Measurements from ENCODE around the gene NCAPD2. TPM values are rescaled to one million over a fixed set of nuclear protein-coding genes. Genes with fewer than 3 reads are reported as not detected.
A peak's percentile ranks its signal among the peaks of the same experiment; 100 is the strongest.

Gene NCAPD2
- total RNA-seq, 2 donors from 2014 or later = 90.3 to 150 TPM

- Histone ChIP-seq H3K27me3 (ENCODE audit: control insufficient read depth, insufficient read depth, low read length, poor library complexity, severe bottlenecking) (no peaks in the 10 kb centered on the region), H3K36me3 (ENCODE audit: control insufficient read depth, insufficient read depth, low read length) (peaks cover 71% of the 10 kb centered on the region), H3K9ac (ENCODE audit: extremely low read depth, low read length, poor library complexity, severe bottlenecking) (no peak overlapping the region), H3K9me3 (ENCODE audit: control insufficient read depth, low read length) (no peaks in the 10 kb centered on the region), H3K4me1 (ENCODE audit: control insufficient read depth, insufficient read depth, low read length) (peaks cover 5% of the 10 kb centered on the region), H3K27ac (ENCODE audit: low read depth, low read length) (no peak overlapping the region), H3K4me3 (ENCODE audit: low read length) (no peak overlapping the region)
- no peaks in the 10 kb centered on the region for H3K27me3 Mint-ChIP-seq (ENCODE audit: insufficient read depth)
- WGBS, 2 experiments (ENCODE audit: insufficient coverage in 1 of 2, insufficient read length in 1 of 2) = 92 to 97% methylated on average over 2 of the region's 2 CpGs
- TF ChIP-seq, protein P1, sequence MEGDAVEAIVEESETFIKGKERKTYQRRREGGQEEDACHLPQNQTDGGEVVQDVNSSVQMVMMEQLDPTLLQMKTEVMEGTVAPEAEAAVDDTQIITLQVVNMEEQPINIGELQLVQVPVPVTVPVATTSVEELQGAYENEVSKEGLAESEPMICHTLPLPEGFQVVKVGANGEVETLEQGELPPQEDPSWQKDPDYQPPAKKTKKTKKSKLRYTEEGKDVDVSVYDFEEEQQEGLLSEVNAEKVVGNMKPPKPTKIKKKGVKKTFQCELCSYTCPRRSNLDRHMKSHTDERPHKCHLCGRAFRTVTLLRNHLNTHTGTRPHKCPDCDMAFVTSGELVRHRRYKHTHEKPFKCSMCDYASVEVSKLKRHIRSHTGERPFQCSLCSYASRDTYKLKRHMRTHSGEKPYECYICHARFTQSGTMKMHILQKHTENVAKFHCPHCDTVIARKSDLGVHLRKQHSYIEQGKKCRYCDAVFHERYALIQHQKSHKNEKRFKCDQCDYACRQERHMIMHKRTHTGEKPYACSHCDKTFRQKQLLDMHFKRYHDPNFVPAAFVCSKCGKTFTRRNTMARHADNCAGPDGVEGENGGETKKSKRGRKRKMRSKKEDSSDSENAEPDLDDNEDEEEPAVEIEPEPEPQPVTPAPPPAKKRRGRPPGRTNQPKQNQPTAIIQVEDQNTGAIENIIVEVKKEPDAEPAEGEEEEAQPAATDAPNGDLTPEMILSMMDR (conservative IDR thresholded peaks at IDR 0.05) = no peak
- peaks cover 43% of the 10 kb centered on the region for H3K36me3 Mint-ChIP-seq (ENCODE audit: low read depth)
- H3K27ac Mint-ChIP-seq = no peak overlapping the region
- DNase-seq = no peak
- H3K9me3 Mint-ChIP-seq = no peaks in the 10 kb centered on the region
- H3K4me1 Mint-ChIP-seq = peaks cover 4% of the 10 kb centered on the region
- H3K4me3 Mint-ChIP-seq = no peak overlapping the region
Measured at GRCh38 chr12:6500466-6500865, 6.6 kb downstream of the NCAPD2 start.

- Mint-ChIP-seq H3K9me3 (no peaks in the 10 kb centered on the region), H3K27ac (peak overlapping the region; percentile 78), H3K4me1 (peaks cover 18% of the 10 kb centered on the region), H3K36me3 (ENCODE audit: low read depth) (peaks cover 49% of the 10 kb centered on the region), H3K4me3 (no peak overlapping the region), H3K27me3 (ENCODE audit: insufficient read depth) (no peaks in the 10 kb centered on the region)
- H3K4me1 ChIP-seq (ENCODE audit: control insufficient read depth, insufficient read depth, low read length) = no peaks in the 10 kb centered on the region
- no peak overlapping the region for H3K27ac ChIP-seq (ENCODE audit: low read depth, low read length)
- no peak overlapping the region for H3K9ac ChIP-seq (ENCODE audit: extremely low read depth, low read length, poor library complexity, severe bottlenecking)
- peak; percentile 77 for DNase-seq
- H3K4me3 ChIP-seq (ENCODE audit: low read length) = no peak overlapping the region
- H3K36me3 ChIP-seq (ENCODE audit: control insufficient read depth, insufficient read depth, low read length) = peaks cover 49% of the 10 kb centered on the region
- TF ChIP-seq, protein P1 (conservative IDR thresholded peaks at IDR 0.05) = no peak
- WGBS, 2 experiments (ENCODE audit: insufficient coverage in 1 of 2, insufficient read length in 1 of 2) = 88 to 91% methylated on average over 11 to 12 of the region's 12 CpGs
- H3K9me3 ChIP-seq (ENCODE audit: control insufficient read depth, low read length) = no peaks in the 10 kb centered on the region
- H3K27me3 ChIP-seq (ENCODE audit: control insufficient read depth, insufficient read depth, low read length, poor library complexity, severe bottlenecking) = no peaks in the 10 kb centered on the region
Measured at GRCh38 chr12:6507102-6507998, 13.4 kb downstream of the NCAPD2 start.

- Histone ChIP-seq H3K4me3 (ENCODE audit: low read length) (no peak overlapping the region), H3K27me3 (ENCODE audit: control insufficient read depth, insufficient read depth, low read length, poor library complexity, severe bottlenecking) (no peaks in the 10 kb centered on the region), H3K9me3 (ENCODE audit: control insufficient read depth, low read length) (no peaks in the 10 kb centered on the region), H3K27ac (ENCODE audit: low read depth, low read length) (no peak overlapping the region), H3K36me3 (ENCODE audit: control insufficient read depth, insufficient read depth, low read length) (peaks cover 54% of the 10 kb centered on the region), H3K9ac (ENCODE audit: extremely low read depth, low read length, poor library complexity, severe bottlenecking) (no peak overlapping the region), H3K4me1 (ENCODE audit: control insufficient read depth, insufficient read depth, low read length) (no peaks in the 10 kb centered on the region)
- WGBS, 2 experiments (ENCODE audit: insufficient coverage in 1 of 2, insufficient read length in 1 of 2) = 72 to 79% methylated on average over 5 to 7 of the region's 7 CpGs
- Mint-ChIP-seq H3K27ac (no peak overlapping the region), H3K4me1 (peaks cover 18% of the 10 kb centered on the region), H3K27me3 (ENCODE audit: insufficient read depth) (no peaks in the 10 kb centered on the region), H3K36me3 (ENCODE audit: low read depth) (peaks cover 54% of the 10 kb centered on the region), H3K9me3 (no peaks in the 10 kb centered on the region), H3K4me3 (no peak overlapping the region)
- TF ChIP-seq, protein P1 (conservative IDR thresholded peaks at IDR 0.05) = no peak
- DNase-seq = no peak
Measured at GRCh38 chr12:6508087-6508486, 14.2 kb downstream of the NCAPD2 start.
